HG03045 (cell line): Measurements from ENCODE around the gene ACTR1A.
"Not testable (repeated sequence)": the region's sequence is repeated elsewhere in the genome, so short reads cannot be mapped to it uniquely, and the experiment has no call there.

ENCODE experiments used
- ATAC-seq: cut with Tn5 transposase; IDR thresholded peaks from one replicate; pipeline ENCODE4 v1.9.1; 2021; ENCODE audit warnings: mild to moderate bottlenecking, moderate library complexity; ENCODE audit not compliant: unreplicated experiment

The ACTR1A gene

DNA sequence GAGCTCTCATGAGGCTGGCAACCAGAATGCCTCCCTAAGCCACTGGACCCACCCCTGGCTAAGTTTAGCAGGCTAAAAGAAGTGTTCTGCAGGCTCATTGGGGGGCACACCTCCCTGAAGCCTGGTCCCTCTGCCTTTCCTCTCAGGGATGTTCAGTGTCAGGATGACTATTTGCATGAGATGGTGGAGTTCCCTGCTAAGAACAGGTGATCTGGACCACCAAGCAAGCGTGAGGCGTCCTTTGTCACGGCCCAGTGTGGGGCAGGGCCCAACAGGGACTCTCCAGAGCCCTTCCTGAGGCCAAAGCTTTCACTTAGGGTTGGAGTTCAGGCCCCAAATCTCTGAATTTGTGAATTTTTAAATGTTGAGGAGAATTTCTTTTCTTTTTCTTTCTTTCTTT lies 13.2 kb upstream of the ACTR1A start:
- ATAC-seq = no peak

DNA sequence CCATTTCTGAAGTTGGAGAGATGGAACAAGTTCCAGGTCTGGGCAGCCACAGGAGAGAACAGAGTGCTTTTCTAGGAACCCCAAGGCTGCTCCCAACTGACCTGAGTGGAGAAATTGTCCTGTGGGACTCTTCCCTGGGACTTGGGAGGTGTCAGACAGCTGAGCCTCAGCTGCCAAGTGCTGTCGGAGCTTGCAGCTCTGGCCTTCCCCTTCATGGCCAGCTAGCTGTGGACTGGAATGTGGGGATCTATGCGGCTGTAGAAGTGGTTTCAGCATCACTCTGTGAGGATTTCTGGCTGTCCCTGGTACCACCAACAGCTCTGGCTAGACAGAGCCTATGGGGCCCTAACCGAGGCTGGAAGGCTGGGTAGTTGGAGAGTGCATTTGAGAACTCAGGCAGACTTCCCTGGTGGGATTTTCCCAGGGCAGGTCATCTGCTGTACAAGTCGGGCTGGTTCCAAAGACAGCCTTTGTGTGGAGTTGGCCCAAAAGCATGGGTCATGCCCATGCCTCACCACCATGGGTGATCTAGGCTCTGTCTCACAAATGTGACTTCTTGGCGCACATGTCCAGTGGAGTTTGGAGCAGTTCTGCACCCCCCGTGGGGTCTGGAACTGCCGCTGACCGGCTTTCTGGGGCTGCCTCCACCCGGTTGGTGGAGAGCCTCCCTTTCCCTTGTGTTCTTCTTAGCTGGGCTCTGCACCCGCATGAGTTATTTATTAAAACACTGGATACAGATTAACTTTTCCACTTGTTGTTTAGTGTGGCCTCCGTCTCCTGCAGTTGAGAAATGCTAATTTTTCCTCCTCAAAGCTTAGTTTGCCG lies 12.2 kb upstream of the ACTR1A start:
- ATAC-seq = no peak

DNA sequence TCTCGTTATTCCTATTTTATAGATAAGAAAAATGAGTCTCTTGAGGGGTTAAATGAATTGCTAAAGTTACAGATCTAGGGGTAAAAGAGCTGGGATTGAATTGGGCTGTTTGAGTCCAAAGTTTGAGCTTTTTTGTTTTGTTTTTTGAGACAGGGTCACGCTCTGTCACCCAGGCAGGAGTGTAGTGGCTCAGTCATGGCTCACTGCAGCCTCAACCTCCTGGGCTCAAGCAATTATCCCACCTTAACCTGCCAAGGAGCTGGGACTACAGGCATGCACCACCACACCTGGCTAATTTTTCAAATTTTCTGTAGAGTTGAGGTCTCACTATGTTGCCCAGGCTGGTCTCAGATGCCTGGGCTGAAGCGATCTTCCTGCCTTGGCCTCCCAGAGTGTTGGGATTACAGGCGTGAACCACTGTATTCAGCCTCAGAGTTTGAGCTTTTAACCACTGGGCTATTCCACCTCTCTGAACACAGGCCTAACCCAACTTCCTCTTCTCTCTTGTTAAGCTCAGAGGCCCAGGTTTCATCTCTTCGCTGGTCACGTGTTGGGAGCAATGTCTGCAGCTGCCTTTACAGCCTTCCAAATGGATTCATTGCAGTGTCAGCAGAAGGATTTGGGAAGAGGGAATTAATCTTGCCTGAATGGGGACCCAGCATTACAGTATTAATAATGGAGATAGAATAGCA lies 9.2 kb upstream of the ACTR1A start:
- ATAC-seq = peak; percentile 63

DNA sequence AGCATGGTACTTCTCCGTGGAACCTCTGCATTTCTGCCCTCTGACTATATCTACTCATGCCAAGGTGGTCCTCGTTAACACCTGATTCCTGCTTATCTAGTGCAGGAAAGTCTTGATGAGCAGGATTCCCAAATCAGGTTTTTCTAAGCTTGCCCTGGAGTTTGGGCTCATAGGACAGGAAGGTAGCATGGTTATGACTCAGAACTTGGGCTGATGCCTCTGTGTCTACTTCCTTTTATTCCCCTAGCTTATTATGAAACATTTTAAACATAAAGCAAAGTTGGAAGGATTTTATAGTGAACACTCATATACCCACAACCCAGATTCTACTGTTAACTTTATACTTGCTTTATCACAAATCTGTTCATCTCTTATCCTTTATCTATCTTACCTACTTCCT lies 6.9 kb upstream of the ACTR1A start:
- no peak for ATAC-seq

DNA sequence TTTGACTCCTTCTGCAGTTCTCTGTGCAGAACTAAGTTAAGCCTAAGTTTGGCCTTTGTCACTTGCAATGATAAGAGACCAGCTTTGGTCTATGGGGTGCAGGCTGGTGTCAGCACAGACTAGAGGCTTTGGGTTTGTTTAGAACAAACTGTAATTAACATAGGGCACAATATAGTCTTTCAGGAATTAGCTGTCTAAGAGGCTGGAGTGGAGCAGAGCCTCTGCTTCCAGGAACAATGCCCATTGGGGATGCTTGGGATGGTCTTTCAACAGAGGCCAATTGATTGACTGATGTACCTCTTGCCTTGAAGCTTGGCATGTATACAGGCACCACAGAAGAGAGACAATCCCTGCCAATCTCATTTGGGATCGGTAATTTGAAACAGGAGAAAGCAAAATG lies 6.0 kb upstream of the ACTR1A start:
- ATAC-seq = no peak

DNA sequence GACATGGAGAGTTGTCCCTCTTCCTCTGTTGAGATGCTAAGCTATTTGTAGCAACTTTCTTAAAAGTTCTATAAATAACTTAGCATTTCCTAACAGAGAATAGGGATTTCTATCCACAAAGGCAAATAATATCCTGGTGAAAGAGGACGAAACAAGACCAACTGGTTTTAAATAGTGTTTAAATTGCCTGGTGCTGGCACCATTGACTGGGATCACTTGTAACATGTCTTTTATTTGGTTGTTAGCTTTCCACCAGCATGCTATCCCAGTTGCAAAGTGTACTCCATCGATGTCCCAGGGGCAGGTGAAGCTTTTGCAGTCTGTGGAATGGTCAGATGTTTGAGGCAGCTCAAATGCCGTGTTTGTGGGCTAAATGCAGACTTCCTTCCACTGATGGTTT lies 5.0 kb upstream of the ACTR1A start:
- no peak for ATAC-seq

DNA sequence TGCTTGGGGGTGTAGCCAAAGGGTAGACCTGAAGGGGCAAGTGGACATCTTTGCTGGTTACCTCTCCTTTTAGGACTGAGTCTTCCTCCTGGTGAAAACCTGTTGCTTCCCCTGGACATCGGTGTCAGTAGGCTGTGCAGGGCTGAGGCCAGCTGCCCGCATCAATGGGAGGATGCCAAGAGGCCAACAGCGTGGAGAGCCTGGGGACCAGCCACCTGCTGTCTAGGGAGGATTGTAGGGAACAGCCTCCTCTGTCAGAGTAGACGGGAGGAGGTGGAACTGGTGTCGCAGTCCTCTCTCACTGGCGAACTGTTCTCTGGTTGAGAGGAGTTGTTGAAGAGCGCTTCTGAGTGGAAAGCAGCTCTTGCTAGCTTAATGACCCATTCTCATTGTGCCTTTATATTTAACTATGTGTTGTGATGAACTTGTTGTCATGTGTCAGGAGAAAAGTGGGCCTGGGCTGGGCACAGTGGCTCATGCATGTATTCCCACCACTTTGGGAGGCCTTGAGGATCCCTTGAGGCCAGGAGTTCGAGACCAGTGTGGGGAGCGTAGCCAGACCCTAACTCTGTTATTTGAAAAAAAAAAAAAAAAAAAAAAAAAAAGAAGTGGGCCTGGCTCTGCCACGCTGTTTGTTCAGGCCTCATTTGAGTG lies 3.1 kb upstream of the ACTR1A start:
- ATAC-seq = no peak

DNA sequence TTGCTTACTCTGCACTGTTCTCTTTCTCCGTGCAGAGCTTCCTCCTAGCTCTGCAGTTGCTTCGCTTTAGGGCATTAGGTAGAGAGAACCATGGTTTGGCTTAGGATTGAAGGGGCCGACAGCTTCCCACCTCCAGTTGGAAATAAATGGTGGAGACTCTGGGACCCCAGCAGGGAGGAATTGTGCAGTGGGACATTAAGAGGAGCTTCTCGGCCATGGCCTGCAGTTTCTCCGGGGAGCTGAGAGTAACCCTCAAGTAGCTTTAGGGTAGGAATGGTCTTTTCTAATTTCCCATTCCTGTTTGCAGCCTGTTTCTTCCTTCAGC lies 2.4 kb upstream of the ACTR1A start:
- ATAC-seq = no peak

DNA sequence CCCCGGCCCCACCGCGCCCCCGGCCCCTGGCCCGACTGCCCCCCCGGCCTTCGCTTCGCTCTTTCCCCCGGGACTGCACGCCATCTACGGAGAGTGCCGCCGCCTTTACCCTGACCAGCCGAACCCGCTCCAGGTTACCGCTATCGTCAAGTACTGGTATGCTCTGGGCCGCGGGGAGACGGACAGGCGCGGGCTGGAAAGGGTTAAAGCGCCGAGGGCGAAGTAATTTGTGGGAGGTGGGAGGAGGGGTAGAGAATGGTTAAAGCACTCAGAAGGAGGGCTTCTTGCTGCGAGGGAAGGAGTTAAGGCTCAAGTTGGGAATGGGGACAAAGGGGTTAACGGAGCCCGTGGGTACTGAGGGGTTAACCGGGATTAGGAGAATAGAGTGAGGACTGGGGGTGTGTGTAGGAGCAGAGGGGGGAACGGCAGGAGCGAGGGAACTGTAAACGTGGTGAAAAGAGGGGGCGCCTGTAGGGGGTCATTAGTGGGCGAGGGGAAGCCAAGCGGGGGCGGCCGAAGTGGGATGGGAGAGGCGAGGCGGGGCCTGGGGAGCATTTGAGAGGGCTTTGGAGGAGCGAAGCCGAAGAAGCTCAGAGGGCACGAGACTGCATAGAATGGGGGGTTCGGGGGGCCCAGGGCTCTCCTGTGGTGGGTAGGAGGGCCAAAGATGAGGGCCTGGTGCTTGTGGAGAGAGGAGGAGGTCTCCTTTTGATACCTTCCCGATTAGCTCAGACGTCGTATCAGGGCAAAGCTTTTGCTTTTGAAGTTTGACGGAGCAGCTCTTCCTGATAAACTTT lies 1.9 kb upstream of the ACTR1A start:
- ATAC-seq = no peak

DNA sequence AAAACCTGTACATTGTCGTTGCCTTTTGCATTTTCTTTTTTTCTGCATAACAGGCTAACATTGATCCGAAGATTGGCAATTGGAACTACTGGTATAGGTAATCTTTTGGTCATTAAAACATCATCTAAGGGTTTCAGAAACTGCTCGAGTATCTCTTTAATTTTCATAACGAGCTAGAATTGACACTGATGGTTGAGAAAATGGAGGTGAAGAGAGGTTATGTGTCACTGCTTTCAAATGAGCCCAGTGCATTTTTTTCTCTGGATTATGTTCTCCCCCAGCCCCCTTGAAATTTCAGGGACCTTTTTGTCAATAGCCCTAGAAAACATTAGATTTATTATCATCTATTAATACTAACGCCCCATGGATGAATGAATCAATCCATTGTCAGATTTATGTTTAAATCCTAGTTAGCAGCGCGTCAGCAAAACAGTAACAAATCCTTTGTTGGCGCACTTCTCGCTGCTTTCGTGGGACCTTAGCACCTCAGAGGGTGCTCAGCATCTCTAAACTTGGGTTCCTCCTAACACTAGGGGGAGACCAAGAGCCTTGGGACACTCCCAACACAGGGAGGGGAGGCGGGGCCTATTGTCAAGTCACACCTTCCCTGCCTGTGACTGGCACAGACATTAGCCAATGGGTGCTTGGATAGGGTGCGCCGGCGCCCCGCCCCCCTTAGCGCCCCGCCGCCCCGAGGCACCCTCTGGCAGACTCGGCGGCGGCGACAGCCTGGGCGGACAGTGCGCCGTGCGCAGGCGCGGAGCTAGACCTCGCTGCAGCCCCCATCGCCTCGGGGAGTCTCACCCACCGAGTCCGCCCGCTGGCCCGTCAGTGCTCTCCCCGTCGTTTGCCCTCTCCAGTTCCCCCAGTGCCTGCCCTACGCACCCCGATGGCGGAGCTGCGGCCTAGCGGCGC lies 1.0 kb upstream of the ACTR1A start, which contains the start of gene SUFU:
Gene SUFU, plus strand, starts transcription at position 709 of the 915 bp plus-strand sequence. Its CDS starts 181 bp downstream, at position 890.
- ATAC-seq = peak; percentile 70

DNA sequence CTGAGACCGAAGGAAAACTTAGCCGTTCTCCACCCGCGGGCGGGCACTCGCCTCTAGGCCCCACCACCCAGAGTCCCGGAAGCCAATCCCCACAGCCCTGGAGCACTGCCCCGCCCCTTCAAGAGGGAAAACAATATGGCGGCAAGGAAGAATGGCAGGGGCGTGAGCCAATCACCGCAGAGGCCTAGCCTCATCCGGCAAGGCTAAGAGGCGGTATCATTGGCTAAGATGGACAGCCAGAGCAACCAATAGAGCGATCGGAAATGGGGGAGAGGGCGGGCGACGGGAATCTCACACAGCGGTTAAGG lies 529 bp downstream of the ACTR1A start:
- peak; percentile 77 for ATAC-seq

DNA sequence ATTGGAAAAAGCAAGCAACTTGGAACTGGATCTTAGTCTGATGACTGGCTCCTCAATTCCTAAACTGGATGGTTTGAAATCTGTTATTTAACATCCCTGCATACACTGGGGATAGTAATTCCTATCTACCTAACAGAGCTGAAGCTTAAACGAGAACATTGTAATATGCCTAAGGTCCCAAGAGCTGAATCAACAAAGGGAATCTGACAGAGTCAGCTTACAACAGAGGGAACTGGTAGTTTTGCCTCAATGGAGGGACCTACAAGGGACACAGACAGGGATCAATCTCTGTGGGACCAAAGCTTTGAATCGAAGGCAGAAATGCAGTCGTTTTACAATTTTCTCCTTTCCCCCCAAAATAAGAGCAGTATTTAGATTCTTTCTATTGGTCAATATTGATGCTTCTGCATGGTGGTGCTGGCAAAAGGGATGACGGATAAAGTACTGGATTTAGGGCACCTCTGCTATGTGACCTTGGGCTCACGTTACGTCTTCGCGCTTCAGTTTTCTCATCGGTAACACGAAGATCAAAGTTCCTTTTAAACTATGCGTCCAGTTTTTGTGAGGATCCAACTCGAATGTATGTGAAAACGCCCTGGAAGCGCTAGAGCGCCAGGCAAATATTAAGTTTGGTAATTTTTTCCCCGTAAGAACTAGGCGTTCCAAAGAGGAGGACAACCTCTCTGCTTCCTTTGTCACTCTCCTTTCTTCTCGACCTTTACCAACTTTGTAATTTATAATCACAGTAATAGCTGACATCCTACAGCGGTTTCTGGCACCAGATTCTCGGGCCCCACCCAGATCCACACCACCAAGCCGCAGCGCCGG lies 1.1 kb downstream of the ACTR1A start:
- ATAC-seq = no peak

DNA sequence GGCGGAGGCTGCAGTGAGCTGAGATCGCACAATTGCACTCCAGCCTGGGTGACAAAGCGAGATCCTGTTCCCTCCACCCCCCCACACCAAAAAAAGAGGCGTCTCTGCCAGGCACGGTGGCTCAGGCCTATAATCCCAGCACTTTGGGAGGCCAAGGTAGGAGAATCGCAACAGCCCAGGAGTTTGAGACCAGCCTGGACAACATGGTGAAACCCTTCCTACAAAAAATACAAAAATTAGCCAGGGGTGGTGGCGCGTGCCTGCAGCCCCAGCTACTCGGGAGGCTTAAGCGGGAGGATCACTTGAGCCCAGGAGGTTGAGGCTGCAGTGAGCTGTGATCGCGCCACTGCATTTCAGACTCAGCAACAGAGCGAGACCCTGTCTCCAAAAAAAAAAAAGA lies 1.8 kb downstream of the ACTR1A start:
- not testable (repeated sequence) for ATAC-seq

DNA sequence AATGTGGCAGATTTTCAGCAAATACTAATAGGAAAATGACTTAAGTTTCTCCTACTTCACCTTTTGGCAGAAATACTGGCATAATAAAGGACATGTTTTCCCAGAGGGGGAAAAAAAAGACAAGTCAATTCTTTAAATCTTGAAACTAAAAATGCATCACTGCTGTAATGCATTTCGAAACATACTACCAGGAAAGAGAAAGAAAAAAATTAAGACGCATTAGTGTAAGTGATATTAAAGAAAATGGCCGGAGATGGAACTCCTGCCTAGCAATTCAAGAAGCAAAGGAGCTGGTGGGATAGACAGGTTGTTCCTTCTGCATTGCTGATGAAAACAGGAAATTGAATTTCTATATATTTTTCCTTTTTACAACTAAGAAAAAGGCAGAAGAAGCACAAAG lies 3.2 kb downstream of the ACTR1A start:
- no peak for ATAC-seq

DNA sequence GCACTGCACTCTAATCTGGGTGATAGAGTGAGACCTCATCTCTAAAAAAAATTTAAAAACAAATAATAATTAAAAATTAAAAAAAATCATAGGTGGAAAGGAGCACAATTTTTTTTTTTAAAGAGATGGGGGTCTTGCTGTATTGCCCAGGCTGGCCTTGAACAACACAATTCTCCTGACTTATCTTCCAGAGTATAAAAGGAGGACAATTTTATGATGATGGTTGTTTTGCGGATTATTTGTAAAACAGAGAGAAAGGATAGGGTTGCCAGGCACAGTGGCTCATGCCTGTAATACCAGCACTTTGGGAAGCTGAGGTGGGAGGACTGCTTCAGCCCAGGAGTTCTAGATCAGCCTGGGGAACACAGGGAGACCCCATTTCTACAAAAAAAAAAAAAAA lies 5.0 kb downstream of the ACTR1A start:
- no peak for ATAC-seq

DNA sequence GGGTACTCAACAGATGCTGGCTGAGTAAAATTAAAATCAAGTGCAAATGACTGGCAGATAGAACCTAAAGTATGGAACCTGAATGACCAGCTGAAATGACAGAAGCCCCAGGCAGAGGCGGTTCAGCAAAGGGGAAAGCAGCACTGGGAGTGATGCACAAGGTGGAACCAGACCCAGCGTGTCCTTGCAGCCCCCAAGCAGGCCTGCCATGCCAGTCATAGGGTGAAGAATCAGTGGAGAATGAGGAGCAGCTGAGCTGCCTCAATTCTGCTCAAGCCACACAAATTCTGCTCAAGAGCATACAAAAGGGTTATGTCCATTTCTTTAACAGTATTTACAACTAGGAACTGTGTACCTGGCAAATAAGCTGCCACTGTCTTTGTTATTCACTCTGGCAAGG lies 8.7 kb downstream of the ACTR1A start:
- no peak for ATAC-seq

DNA sequence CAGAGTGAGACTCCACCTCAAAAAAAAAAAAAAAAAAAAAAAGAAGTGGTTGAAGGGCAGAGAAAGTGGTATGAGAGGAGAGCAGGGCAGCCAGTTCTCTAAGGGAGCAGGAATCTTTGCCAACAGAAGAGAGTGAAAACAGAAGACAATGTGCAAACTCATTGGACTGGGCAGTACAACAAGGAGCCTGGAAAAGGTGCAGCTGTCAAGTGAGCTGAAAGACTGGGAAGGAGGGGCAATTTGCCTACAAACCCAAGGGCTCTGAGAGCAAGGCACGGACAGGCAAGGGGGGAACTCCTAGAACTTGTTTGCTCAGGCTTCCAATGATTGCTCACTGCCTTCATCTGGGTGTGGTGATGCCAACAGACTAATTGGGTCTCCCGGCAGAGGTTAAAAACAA lies 9.5 kb downstream of the ACTR1A start:
- ATAC-seq = no peak

DNA sequence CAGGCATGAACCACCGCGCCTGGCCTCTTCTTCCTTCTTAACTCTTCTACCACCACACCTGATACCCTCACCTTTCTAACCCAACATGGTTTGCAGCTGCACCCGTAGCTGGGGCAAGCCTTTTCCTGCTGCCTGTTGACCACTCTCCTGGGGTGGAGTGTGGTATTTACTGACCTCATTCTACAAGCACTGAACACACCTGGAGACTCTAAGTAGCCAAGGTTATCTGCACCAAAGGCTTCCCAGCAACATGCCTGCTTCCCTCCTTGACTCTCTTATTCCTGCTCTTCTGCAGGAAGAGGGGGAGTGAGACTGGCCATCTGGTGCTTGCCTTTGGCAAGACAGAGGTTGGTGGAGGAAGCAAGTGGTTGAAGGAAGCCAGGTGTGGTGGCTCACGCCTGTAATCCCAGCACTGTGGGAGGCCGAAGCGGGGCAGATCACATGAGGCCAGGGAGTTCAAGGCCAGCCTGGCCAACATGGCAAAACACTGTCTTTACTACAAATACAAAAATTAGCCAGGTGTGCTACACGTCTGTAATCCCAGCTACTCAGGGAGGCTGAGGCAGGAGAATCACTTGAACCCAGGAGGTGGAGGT lies 10.1 kb downstream of the ACTR1A start:
- ATAC-seq = no peak

DNA sequence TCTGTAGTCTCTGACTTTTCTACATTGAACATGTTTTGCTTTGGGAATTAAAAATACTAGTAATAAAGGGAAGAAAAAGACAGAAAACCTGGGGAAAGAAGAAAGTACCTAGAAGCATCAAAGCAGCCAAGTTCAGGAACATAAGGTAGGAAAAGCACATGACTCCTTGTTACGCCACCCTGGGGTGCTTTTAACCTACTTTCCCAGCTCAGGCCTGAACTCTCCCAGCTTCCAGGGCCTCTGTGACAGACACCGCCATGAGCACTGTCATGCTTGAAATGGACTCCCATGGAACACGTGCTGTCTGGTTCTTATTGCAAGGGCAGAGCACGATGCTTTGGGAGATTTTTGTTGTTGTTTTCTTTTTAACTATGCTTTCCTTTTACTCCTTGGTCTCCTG lies 11.4 kb downstream of the ACTR1A start:
- ATAC-seq = no peak
